ENCODE data around the gene SRGAP1.

- TF ChIP-seq RFX5 (IDR thresholded peaks at IDR 0.05; ENCODE audit: low read depth, low read length) (no peak), CTCF (conservative IDR thresholded peaks at IDR 0.05; ENCODE audit: low read depth, low read length) (no peak), POLR2A (IDR thresholded peaks at IDR 0.05; ENCODE audit: low read depth, low read length) (no peak), FOS (IDR thresholded peaks at IDR 0.05; ENCODE audit: low read depth, low read length) (0 out of 2 replicates have a peak, but pooled peaks have one; percentile 23), SMC3 (IDR thresholded peaks at IDR 0.05; ENCODE audit: low read depth, low read length) (no peak), ELK1 (IDR thresholded peaks at IDR 0.05; ENCODE audit: borderline replicate concordance, low read depth, low read length) (no peak), CEBPB (IDR thresholded peaks at IDR 0.05; ENCODE audit: low read depth, low read length) (peak; percentile 82), RAD21 (IDR thresholded peaks at IDR 0.05; ENCODE audit: low read length) (no peak), MAFK (IDR thresholded peaks at IDR 0.05; ENCODE audit: low read depth, low read length) (peak; percentile 18; the same call in 1 of the 2 replicates), MAZ (IDR thresholded peaks at IDR 0.05; ENCODE audit: borderline replicate concordance, low read depth, low read length) (no peak)
These were observed 134.0 kb downstream of the SRGAP1 start for GRCh38 chr12:63978519-63978918.
